Limb (tissue), 2 donors: ENCODE data around the gene LY6G6F.
A peak's percentile ranks its signal among the peaks of the same experiment; 100 is the strongest.
"Not testable (repeated sequence)": the region's sequence is repeated elsewhere in the genome, so short reads cannot be mapped to it uniquely, and the experiment has no call there.

Experiments used
- DNase-seq, 2 donors: peaks; one replicate each; pipeline ENCODE4 v3.0.0-alpha.2; 2016; ENCODE audit errors: extremely low spot score in 2 of 2

LY6G6F gene

DNA sequence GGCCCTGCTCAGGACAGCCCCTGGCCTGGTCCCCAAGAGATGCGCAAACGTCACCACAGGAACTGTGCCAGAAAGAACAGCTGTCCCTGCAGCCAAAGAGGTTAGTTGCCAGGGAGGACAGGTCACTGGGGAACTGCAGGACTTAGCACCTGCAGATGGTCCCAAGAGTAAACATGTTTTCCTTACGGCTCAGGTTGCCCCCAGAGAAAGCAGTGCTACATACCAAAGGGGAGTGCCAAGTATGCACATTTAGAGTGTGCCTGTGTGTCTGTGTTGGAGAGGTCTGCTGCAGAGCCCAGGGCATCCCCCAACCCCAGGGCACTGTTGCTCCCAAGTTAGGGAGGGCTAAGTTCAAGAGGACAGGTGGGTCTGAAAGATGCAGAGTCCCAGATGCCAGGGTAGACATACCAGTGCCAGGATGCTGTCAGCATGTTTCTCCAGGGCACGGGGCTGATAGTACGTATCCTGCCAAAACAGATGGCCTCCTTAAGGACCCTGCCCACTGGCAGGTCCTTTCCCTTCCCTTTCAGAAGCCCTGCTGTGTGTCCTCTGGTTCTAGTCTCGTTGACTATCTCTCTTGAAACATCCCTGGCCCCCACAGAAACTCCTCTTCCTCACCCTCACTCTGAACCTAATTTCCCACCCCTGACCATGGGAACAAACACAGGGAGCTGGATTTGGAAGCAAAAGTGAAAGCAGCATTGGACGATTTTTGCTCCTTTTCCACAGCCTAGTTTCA, 4.8 kb upstream of the LY6G6F start:
- no peak for DNase-seq

DNA sequence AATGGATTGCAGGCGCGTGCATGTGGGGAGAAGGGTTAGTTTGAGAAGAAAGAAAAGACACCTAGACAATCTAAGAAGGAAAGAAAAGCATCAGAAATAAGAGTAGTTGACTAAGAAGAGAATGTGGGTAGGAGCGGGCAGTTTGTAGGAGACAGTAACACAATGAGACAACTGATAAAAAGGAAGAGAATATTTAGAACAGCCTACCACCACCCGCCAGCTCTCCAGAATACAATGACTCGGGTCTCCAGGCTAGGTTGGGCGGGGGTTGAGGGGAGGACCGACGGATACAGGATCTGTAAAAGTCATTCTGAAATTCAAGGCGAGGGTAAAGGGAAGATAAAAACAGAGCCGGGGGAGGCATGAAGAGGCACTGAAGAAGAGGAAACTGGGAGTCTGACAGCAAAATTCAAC, 4.3 kb upstream of the LY6G6F start:
- no peak for DNase-seq

DNA sequence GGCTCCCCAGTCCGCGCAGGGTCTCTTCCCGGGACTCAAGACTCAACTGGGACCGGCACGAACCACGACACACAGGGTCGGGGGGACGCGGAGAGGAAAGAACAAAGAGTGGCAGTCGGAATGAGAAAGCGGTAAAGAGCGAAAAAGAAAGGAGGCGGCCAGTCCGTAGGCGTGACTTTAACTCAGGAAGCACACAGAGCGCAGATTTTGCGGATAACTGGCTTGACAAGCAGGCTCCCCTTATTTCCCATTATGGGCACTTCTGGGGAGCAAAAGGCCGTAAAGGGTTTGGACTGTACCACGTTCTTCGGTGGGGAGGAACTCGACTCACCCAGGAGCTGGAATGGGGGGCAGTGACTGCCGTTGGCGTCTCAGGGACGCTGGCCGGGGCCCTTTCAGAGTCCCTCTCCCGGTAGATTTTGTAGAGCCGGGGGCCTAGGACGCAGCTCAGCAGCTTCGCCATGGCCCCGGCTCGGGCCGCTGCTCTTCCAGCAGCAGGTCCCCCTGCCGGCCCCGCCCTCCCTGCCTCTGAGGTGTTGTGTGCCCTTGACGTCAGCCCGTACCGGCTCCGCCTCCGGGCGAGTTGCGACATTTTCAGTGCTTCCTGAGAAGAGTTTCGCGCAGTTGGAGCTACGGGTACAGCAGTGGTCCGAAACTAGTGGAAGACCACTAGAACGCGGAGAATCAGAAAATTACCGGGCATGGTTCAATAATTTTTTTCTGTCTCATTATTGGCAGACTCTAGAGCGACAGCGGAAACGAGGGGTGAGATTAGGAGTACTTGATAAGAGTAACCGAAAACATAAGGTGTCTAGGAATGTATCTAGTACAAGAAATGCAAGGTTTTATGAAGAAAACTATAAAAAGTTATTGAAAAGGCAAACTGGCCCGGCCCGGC, 3.6 kb upstream of the LY6G6F start, which contains the start of gene ABHD16A:
Gene ABHD16A (minus strand): TSS at position 506 of the 898 bp plus-strand sequence. CDS start 43 bp downstream, at position 463.
- peak; percentile 99 for DNase-seq

DNA sequence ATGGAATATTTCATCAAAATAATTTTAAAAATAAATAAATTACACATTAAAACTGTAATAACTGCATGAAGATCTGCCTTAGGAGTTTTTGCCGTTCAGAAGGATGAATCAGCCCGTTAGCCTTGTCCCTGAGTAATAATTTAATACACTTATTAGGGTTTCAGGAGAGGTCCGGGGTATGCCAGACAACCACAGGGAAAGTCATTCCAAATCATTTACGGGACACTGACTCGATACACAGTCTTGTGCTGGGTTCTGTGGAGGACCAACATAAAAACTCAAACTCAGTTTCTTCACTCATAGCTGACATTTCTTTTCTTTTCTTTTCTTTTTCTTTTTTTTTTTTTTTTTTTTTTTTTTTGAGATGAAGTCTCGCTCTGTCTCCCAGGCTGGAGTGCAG, 735 bp upstream of the LY6G6F start:
- no peak for DNase-seq

DNA sequence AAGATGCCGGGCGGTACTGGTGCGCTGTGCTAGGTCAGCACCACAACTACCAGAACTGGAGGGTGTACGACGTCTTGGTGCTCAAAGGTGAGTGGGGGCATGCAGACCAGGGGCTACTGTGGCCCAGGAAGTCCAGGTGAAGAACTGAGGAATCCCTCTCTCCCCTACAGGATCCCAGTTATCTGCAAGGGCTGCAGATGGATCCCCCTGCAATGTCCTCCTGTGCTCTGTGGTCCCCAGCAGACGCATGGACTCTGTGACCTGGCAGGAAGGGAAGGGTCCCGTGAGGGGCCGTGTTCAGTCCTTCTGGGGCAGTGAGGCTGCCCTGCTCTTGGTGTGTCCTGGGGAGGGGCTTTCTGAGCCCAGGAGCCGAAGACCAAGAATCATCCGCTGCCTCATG, 1.0 kb downstream of the LY6G6F start:
- no peak for DNase-seq

DNA sequence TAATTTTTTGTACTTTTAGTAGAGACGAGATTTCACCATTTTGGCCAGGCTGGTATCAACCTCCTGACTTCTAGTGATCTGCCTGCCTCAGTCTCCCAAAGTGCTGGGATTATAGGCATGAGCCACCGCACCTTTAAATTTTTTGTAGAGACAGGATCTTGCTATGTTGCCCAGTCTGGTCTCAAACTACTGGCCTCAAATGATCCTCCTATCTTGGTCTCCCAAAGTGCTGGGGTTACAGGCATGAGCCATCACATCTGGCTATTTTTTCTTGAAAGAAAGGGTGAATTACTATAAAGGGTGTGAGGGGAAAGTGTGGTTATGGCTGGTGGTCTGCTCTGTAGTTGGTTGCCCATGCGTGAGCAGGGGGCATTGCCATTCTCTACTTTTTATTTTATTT, 1.6 kb downstream of the LY6G6F start:
- no peak for DNase-seq

DNA sequence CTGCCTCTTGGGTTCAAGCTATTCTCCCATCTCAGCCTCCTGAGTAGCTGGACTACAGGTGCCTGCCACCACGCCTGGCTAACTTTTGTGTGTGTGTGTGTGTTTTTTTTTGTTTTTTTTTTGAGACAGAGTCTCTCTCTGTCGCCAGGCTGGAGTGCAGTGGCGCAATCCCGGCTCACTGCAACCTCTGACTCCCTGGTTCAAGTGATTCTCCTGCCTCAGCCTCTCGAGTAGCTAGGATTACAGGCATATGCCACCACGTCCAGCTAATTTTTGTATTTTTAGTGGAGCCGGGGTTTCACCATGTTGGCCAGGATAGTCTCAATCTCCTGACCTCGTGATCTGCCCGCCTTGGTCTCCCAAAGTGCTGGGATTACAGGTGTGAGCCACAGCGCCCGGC, 2.5 kb downstream of the LY6G6F start:
- DNase-seq = not testable (repeated sequence)

DNA sequence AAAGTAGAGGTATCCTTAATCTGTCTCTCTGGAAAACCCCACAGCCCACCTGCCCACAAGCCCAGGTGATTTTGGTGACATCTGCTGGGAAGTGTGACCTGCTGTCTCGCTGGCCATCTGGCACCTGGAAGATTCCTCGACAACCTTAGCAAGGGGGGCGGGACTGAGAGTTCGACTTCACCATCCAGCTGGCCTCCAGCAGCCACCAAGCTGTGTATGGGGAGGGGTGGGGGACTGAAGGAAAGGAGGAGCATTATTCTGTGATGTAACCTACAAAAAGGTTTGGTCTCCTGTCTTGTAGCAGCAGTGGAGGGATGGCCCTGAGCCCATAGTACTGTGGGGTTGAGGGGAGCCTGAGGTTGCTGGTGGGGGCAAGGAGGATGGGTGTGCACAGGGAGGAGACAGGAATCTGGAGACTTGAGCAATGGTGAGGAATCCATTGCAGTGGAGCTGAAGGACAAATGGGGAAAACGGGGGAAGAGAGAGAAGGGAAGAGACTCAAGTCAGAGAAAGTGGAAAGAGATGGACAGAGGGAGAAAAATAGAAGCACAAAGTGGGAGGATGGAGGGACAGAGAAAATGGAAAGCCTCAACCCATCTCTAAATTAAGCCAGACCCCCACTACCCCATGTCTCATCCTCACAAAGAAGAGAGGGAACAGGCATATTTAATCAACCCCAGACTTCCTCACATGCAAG, 4.0 kb downstream of the LY6G6F start:
- DNase-seq = no peak

DNA sequence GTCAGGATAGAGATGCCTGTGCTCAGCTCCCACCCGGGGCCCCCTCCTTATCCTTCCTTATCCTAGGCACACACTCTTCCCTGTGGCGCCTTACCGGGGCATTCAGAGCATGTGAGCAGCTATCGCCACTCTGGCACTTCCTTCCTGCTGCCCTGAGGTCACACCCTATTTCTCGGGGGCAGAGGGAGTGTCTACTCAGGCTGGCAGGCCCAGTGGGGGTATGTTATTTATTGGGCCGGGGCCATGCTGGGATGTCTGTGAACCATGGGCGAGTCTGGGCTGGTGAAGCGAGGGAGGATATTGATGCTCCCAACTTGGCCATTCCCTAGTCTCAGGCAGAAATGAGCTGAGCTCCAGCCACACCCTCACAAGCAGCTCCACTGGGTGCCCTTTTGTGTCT, 4.6 kb downstream of the LY6G6F start:
- DNase-seq = no peak

DNA sequence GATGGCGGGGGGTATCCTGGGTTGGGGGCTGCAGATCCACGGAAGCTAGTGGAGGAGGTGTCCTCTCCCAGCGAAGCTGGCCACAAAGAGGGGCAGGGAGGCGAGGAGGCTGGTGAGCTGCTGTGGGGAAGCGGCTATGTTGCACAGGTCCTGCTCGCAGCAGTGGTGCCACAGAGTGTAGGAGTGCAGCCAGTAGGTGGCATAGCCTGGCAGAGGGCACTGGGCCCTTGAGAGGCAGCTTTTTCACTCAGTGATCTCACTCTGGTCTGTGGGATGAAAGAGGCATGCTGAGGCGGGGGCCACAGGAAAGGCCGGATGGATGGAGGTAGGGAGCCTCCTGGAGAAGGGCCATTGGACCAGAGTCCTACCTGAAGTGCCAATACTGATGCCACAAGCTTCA, 5.6 kb downstream of the LY6G6F start:
- DNase-seq = no peak

DNA sequence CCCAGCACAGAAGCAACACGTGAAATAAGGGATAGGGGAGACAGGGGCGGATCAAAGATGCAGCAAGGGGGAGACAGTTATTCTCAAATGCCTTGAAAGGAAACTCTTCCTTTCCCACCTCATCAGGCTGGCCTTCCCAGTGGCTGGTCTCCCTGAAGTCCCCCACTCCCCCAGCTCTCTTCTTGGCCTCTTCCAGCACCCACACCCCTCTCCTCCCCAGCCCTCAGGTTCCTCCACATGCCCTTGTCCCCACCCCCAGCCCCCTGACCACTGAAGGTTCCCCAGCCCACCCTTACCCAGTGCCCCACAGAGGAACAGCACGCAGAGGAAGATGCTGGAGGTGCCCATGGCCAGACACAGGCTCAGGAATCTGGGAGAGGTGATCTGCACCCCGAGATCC, 6.8 kb downstream of the LY6G6F start:
- DNase-seq = no peak

DNA sequence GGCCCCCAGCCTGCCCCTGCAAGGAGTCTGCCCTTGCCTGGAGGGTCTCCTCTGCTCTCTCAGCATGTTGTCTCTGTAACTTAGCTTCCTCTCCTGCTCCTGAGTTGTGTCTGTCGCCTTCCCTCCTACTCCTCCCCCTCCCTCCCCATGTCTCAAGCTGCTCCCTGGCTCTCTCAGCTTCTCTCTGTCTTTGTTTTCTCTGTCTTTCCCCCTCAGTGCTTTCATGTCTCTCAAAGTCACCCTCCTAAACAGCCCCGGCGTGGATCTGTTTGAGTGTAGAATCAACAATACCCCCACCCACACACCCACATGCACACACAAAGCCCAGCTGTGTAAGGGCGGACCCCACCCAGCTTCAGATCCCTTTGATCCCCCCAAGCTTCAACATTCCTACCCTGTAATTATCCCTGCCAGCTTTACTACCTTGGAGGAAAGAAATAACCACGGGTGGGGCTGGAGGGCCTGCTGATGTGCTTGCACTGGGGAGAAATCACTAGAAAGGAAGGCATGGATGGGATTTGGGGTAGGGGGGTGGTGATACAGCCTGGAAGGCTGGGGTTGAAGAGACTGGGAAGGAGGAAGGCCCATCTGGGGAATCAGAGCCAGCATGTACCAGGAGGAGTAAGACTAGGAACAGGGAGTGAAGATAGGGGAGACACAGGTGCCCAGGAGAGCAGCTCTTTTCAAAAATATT, 7.5 kb downstream of the LY6G6F start:
- DNase-seq = no peak

DNA sequence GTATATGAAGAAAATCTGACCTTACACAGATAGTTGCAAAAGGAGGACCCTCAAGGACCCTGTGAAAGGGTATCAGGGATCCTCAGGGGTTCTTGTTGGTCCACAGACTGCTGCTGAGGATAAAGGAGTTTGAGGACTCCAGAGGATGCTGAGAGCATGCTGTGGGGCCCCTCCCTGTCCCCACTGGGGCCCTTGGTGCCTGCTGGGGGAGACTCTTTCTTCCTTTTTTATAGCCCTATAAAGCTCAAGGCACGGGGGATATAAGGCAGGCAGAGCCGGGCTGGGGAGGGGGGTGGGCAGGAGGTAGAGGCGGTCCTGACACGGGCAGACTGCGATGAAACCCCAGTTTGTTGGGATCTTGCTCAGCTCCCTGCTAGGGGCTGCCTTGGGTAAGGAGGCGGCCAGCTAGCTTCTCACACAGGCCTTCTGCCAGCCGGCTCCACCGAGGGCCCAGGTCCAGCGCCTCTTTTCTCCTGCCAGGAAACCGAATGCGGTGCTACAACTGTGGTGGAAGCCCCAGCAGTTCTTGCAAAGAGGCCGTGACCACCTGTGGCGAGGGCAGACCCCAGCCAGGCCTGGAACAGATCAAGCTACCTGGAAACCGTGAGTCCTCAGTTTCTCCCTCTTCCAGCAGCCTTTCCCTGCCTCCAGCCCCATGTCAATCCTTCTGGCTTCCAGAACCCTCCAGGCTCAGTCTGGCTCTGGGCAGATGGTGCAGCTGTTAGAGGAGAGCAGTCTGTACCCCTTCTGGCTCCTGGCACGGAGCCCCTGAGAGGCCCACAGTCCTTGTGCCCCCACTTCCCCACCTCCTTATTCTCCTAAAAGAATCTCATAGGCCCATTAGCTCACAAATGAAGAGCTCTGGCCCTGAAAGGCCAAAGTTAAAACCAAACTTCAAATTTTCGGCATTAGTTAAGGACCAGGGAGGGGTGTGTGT, 8.6 kb downstream of the LY6G6F start, which contains the start of gene LY6G6D:
Gene LY6G6D (plus strand): TSS at position 327 of the 937 bp plus-strand sequence. CDS start 8 bp downstream, at position 335.
- DNase-seq = peak in 1 of 2 donors; percentile 59

DNA sequence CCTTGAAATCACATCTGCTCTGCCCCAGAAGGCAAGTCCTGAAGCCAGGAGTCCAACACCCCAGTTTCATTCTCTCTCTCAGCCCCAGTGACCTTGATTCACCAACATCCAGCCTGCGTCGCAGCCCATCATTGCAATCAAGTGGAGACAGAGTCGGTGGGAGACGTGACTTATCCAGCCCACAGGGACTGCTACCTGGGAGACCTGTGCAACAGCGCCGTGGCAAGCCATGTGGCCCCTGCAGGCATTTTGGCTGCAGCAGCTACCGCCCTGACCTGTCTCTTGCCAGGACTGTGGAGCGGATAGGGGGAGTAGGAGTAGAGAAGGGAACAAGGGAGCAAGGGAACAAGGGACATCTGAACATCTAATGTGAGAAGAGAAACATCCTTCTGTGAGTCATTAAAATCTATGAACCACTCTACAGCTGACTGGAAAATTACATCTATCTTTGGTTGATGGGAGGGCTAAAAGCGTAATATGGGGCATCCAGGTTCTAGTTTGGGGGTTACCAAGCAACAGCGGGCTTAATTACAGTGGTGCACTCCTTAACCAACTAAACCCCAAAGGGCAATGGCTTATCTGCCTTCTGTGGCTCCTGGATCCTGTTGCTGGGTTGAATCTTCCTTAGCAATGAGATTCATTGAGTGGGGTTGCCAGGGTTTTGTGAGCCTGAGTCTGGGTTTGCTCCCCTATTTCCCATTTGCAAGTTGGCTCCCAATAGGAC, 11.0 kb downstream of the LY6G6F start:
- DNase-seq = no peak

DNA sequence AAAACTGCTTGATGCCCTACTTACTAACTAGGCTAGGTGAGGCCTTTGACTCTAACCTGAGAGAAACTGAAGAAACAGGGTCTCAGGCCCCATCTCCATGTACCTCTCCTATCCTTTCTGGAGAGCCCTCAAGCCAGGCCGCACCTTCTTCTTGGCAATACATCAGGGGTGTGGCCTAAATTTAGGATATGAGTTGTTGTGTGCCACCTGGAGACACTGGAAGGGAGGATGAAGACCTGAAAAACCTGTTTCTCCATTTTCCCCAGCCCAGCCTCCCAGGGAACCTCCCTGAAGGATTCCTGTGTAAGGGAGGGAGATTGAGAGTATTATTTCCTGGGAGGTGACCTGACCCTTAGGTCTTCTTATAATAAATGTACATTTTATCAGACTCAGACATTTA, 11.6 kb downstream of the LY6G6F start:
- no peak for DNase-seq

DNA sequence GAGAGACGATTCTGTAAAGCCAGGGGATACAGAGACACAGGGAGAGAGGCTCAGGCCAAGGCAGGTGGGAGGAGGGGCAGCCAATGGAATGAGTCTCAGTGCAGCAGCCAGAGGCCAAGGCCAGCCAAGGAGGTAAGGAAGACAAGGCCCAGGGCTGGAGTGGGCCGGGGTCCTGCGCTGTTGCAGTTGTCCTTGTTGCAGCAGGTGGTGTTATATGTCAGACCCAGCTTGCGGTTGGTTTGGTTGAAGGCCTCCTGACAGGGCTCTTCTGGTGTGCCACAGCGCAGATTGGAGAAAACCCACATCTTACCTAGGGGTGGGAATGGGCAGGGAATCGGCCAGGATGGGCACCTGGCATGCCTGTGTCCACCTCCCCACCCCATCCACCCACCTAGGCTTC, 12.3 kb downstream of the LY6G6F start:
- DNase-seq = no peak

DNA sequence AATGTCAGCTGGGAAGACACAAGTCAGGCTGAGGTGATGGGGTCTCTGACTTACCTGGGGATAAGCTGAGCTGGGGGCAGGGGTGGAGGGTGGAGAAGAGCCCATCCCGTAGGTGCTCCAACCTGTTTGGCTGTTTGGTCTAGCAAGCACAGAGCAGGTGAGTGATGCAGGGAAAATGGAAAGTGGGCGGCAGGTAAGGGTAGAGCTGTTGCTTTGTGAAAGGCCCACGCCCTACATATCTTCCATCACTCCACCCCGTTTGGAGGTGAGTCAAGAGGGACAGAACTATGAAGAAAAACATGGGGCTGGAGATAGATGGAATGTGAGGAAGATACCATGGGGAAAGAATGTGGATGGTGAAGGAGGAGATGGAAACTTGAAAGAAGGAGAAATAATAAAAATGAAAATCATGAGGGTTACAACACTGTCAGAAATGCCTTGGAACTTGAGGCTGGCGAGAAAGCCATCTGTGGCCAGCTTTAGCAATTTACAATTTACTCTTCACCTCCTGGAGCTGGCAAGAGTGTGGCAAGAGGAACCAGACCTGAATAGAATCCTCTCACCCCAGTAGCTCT, 13.6 kb downstream of the LY6G6F start:
- no peak for DNase-seq

DNA sequence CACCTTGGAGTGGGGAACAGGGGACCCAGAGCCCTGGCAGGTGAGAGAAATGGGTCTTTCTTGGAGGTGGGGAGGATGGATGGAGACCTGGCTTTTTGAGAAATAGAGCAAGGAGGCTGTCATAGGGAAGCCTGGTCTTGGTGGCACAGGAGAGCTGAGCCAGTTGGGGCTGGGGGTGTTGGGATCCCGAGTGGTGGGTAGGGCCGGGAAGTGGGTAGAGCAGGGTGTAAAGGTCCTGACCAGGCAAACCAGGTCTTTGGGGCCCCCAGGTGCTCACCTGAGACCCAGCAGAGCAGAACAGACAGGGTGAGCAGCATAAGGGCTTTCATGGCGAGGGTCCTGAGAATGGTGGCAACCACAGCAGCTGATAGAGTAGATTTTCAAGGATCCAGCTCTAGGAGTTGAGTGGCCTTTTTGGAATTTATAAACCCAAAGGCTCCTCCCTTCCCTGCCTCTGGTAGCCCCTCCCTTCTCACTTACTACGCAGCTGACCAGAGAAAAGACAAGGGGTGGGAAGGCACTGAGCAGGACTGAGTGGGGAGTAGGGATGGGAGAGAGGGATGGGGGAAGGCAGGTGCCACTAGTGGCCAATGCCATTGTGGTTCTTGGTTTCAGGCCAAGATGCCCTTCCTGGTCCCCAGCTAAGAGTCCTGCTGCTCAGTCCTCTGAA, 14.8 kb downstream of the LY6G6F start, which contains the start of gene LY6G6C:
Gene LY6G6C (minus strand): TSS at position 396 of the 670 bp plus-strand sequence. CDS start 67 bp downstream, at position 329.
- no peak for DNase-seq
